Kidney (tissue), 14 donors: Measurements from ENCODE around the gene SCN2B. TPM values are rescaled to one million over a fixed set of nuclear protein-coding genes. Genes with fewer than 3 reads are reported as not detected.

Experiments
- DNase-seq, 5 donors: peaks; one replicate each; pipeline ENCODE4 v3.0.0-alpha.2; 2013 to 2020
- FAIRE-seq: peaks from 2 replicates; lab custom pipeline; 2012; peaks lifted over from hg19 to GRCh38; lab: Jason Lieb, UNC
- H3K27ac ChIP-seq, 2 donors: one replicate each; pipeline ENCODE4 v1.7.0; 2013; ENCODE audit warnings: low read depth in 2 of 2, low read length in 2 of 2, inconsistent platforms in 1 of 2
- H3K27me3 ChIP-seq: one replicate; pipeline ENCODE4 v1.7.1; 2013; ENCODE audit warnings: low read length, inconsistent platforms; ENCODE audit not compliant: control insufficient read depth, insufficient read depth
- H3K36me3 ChIP-seq, 3 donors: one replicate each; pipeline versions ENCODE4 v1.7.0 to v1.7.1; 2013; ENCODE audit warnings: low read length in 3 of 3, control low read depth in 1 of 3, inconsistent platforms in 1 of 3; ENCODE audit not compliant: insufficient read depth in 3 of 3, control insufficient read depth in 2 of 3
- H3K4me1 ChIP-seq, 3 donors: one replicate each; pipeline versions ENCODE4 v1.7.0 to v1.7.1; 2013; ENCODE audit warnings: low read length in 3 of 3, inconsistent platforms in 1 of 3, low read depth in 1 of 3; ENCODE audit not compliant: control insufficient read depth in 2 of 3, insufficient read depth in 2 of 3
- H3K4me3 ChIP-seq, 3 donors: one replicate each; pipeline versions ENCODE4 v1.7.0 to v1.8.1; 2013; ENCODE audit warnings: low read length in 3 of 3, control low read depth in 1 of 3, inconsistent platforms in 1 of 3
- H3K9ac ChIP-seq, 3 donors: one replicate each; pipeline versions ENCODE4 v1.7.0 to v1.7.1; 2013; ENCODE audit warnings: low read length in 3 of 3, control low read depth in 1 of 3, inconsistent platforms in 1 of 3
- H3K9me3 ChIP-seq, 3 donors: one replicate each; pipeline versions ENCODE4 v1.7.0 to v1.7.1; 2013; ENCODE audit warnings: low read length in 3 of 3, control low read depth in 1 of 3, inconsistent platforms in 1 of 3; ENCODE audit not compliant: control insufficient read depth in 2 of 3, insufficient read depth in 1 of 3
- CTCF ChIP-seq: IDR thresholded peaks from 3 replicates; pipeline ENCODE4 v1.5.1; 2012; ENCODE audit warnings: mild to moderate bottlenecking, moderate library complexity, borderline replicate concordance; ENCODE audit not compliant: insufficient read depth; ENCODE audit errors: extremely low read depth
- intact Hi-C: fragments of 100-400 bp; cut with DNase I; formaldehyde crosslinking; loops from one replicate; pipeline ENCODE4 v1.11.1; 2022
- polyA plus RNA-seq: library from polyadenylated mRNA; stranded (reverse); fragments of 350-450 nt; fragmentation: Illumina TruSeq; extraction: RNeasy Lipid Tissue Mini Kit (QIAGEN cat#74804); gene quantifications from one replicate; pipeline ENCODE4 v1.2.3, GENCODE V29; 2014; ENCODE audit warnings: low read depth, low replicate concordance; ENCODE audit not compliant: insufficient read depth
- total RNA-seq: library from RNA; stranded (reverse); fragmentation: NEBNext Ultra II Directional; extraction: Animal tissue kit (Norgen Biotek cat#: 25700); gene quantifications from one replicate; pipeline ENCODE4 v1.2.1, GENCODE V29; 2021
- donor health status: control.
- donor health status: control.
- donor health status: control.
- donor health status: control.
- donor health status: control.
- donor health status: DM: yes; HTN: yes; CAD: no.
- donor health status: Normal renal cell carcinoma (clear cell type).

SCN2B gene
- total and polyA plus RNA-seq, 2 donors from 2014 or later: 0.25 to 0.54 TPM

- no peak overlapping the region for H3K9ac ChIP-seq
- FAIRE-seq (no peak), DNase-seq (peak in 1 of 5 donors; percentile 26)
- H3K36me3 ChIP-seq: no peaks in the 10 kb centered on the region
- no peaks in the 10 kb centered on the region for H3K27me3 ChIP-seq
- intact Hi-C loops: no loop called here
- H3K27ac ChIP-seq: no peak overlapping the region
- no peak overlapping the region for H3K4me3 ChIP-seq
- TF ChIP-seq CTCF: no peak
- no peaks in the 10 kb centered on the region for H3K9me3 ChIP-seq
- H3K4me1 ChIP-seq: peaks cover 0 to 4% (median 0%) of the 10 kb centered on the region in 3 donors
These were observed 32.7 kb downstream of the SCN2B start for GRCh38 chr11:118143661-118144185.

GRCh38 chr11:118142809-118143208 lies 33.6 kb downstream of the SCN2B start:
- Histone ChIP-seq H3K27ac (no peak overlapping the region), H3K4me1 (peaks cover 0 to 4% (median 0%) of the 10 kb centered on the region in 3 donors), H3K9me3 (no peaks in the 10 kb centered on the region), H3K9ac (no peak overlapping the region), H3K36me3 (no peaks in the 10 kb centered on the region), H3K4me3 (no peak overlapping the region), H3K27me3 (no peaks in the 10 kb centered on the region)
- no peak for TF ChIP-seq CTCF
- peak in 1 of 5 donors; percentile 7 for DNase-seq
- intact Hi-C loops: no loop called here
- no peak for FAIRE-seq

GRCh38 chr11:118142081-118142480 lies 34.4 kb downstream of the SCN2B start:
- DNase-seq (peak in 1 of 5 donors; percentile 2), FAIRE-seq (no peak)
- Histone ChIP-seq H3K27me3 (no peaks in the 10 kb centered on the region), H3K9me3 (no peaks in the 10 kb centered on the region), H3K4me1 (peaks cover 0 to 4% (median 0%) of the 10 kb centered on the region in 3 donors), H3K27ac (no peak overlapping the region), H3K36me3 (no peaks in the 10 kb centered on the region), H3K9ac (no peak overlapping the region), H3K4me3 (no peak overlapping the region)
- TF ChIP-seq CTCF: no peak
- intact Hi-C loops: no loop called here

GRCh38 chr11:118139578-118139977 lies 36.9 kb downstream of the SCN2B start:
- Histone ChIP-seq H3K9me3 (no peaks in the 10 kb centered on the region), H3K9ac (no peak overlapping the region), H3K27ac (no peak overlapping the region), H3K4me3 (no peak overlapping the region), H3K27me3 (no peaks in the 10 kb centered on the region), H3K36me3 (no peaks in the 10 kb centered on the region), H3K4me1 (no peaks in the 10 kb centered on the region)
- DNase-seq (no peak), FAIRE-seq (no peak)
- TF ChIP-seq CTCF: no peak
- intact Hi-C loops: no loop called here
